Measurements from ENCODE around the gene SHMT2.

Gene SHMT2

GRCh38 chr12:57198329-57198728 is 31.2 kb upstream of the SHMT2 start:
- DNase-seq = no peak

- DNase-seq = no peak
Measured at GRCh38 chr12:57199191-57199590, 30.3 kb upstream of the SHMT2 start.

- no peak for DNase-seq
Measured at GRCh38 chr12:57200497-57200896, 29.0 kb upstream of the SHMT2 start.

GRCh38 chr12:57201219-57201618 is 28.3 kb upstream of the SHMT2 start:
- no peak for DNase-seq

GRCh38 chr12:57201631-57202030 is 27.9 kb upstream of the SHMT2 start:
- no peak for DNase-seq

GRCh38 chr12:57202321-57202720 is 27.2 kb upstream of the SHMT2 start:
- DNase-seq = no peak

GRCh38 chr12:57203201-57203600 is 26.3 kb upstream of the SHMT2 start:
- DNase-seq = no peak

- DNase-seq = no peak
Measured at GRCh38 chr12:57203791-57204190, 25.7 kb upstream of the SHMT2 start.

- DNase-seq = no peak
Measured at GRCh38 chr12:57204454-57204853, 25.1 kb upstream of the SHMT2 start.

GRCh38 chr12:57205186-57205585 is 24.3 kb upstream of the SHMT2 start:
- DNase-seq = no peak

- no peak for DNase-seq
Measured at GRCh38 chr12:57205931-57206330, 23.6 kb upstream of the SHMT2 start.

- no peak for DNase-seq
Measured at GRCh38 chr12:57207731-57208630, 21.5 kb upstream of the SHMT2 start.

GRCh38 chr12:57208631-57209282 is 20.8 kb upstream of the SHMT2 start:
- no peak for DNase-seq

GRCh38 chr12:57209916-57210315 is 19.6 kb upstream of the SHMT2 start:
- no peak for DNase-seq

- DNase-seq = no peak
Measured at GRCh38 chr12:57210461-57210860, 19.1 kb upstream of the SHMT2 start.

GRCh38 chr12:57210926-57211692 is 18.4 kb upstream of the SHMT2 start:
- no peak for DNase-seq

GRCh38 chr12:57211791-57212700 is 17.5 kb upstream of the SHMT2 start:
- no peak for DNase-seq

- DNase-seq = no peak
Measured at GRCh38 chr12:57212701-57213057, 16.8 kb upstream of the SHMT2 start.

GRCh38 chr12:57213058-57213715 is 16.3 kb upstream of the SHMT2 start:
- peak; percentile 86 for DNase-seq

GRCh38 chr12:57213763-57214397 is 15.6 kb upstream of the SHMT2 start:
- DNase-seq = no peak

GRCh38 chr12:57214398-57214781 is 15.1 kb upstream of the SHMT2 start:
- peak; percentile 61 for DNase-seq

Data from fibroblast of skin of back (primary cell).